ENCODE results near the gene CFAP58. TPM values are rescaled to one million over a fixed set of nuclear protein-coding genes. Genes with fewer than 3 reads are reported as not detected.
A peak's percentile ranks its signal among the peaks of the same experiment; 100 is the strongest.

The CFAP58 gene
- total and polyA plus RNA-seq, 2 of the 13 experiments (the other 11 are each of a cell fraction or from before 2014, with no cell fraction given): 0.03 TPM; not detected in 1

GRCh38 chr10:104330168-104331110, 23.2 kb upstream of the CFAP58 start:
- Histone ChIP-seq H3K4me2 (ENCODE audit: low read depth, low read length) (peak overlapping the region; percentile 79), H3K27ac (ENCODE audit: extremely low read length, insufficient read depth, low read length) (no peak overlapping the region), H3K9me3 (ENCODE audit: low read length) (no peaks in the 10 kb centered on the region), H3K4me1 (ENCODE audit: insufficient read depth, low read length) (peaks cover 61% of the 10 kb centered on the region), H3K4me3 (replicated peaks in 1 of 3; ENCODE audit: insufficient read depth in 1 of 3, low read depth in 2 of 3, low read length in 3 of 3) (peak overlapping the region in 1 of 3 experiments; percentile 27; a peak in 2 of 6 replicates), H4K20me1 (ENCODE audit: insufficient read depth, low read length) (no peaks in the 10 kb centered on the region), H3K36me3 (replicated peaks in 1 of 2; ENCODE audit: control insufficient read depth in 1 of 2, insufficient read depth in 2 of 2, low read length in 2 of 2) (no peaks in the 10 kb centered on the region; a peak in 1 of 5 replicates), H3K79me2 (ENCODE audit: insufficient read depth, low read length) (no peaks in the 10 kb centered on the region), H3K9ac (ENCODE audit: insufficient read depth, low read depth, low read length) (no peak overlapping the region), H2AFZ (ENCODE audit: low read length) (no peak overlapping the region), H3K27me3 (ENCODE audit: control insufficient read depth in 1 of 2, insufficient read depth in 2 of 2, low read length in 2 of 2) (no peaks in the 10 kb centered on the region)
- no TSS peak for BruUV-seq (replicated peaks)
- ATAC-seq: peak; percentile 78
- ChIA-PET CTCF (ENCODE audit: low intra/inter-chr PET ratio, low total read pairs) (no interaction called here), POLR2A (interaction anchor here (1.0 to 1.1 kb wide), 2 partner anchors 8 to 9 kb away, joined by 4 to 5 read pairs; partner anchors contain the start of gene ITPRIP)
- WGBS (ENCODE audit: low lambda C conversion rate): 8% methylated on average over 8 of the region's 8 CpGs
- in situ Hi-C loops (cut with HindIII; ENCODE audit: extremely low pct_ligation_motif_present, low pct_unique_long_range_greater_than_20kb): no loop called here
- intact Hi-C loops (cut with micrococcal nuclease; ENCODE audit: unreplicated experiment): loop anchor here (1.0 kb wide), 1 partner anchor 8 kb away; the partner anchor contains the start of gene ITPRIP
- DNase-seq (ENCODE audit: low spot score): peak; percentile 25
- FAIRE-seq: peak; percentile 64
- TF ChIP-seq CEBPB (IDR thresholded peaks at IDR 0.05; ENCODE audit: borderline replicate concordance, low read depth, low read length) (peak; percentile 59; the same call in 1 of the 2 replicates), YEATS2 (CRISPR knock-in tag; IDR thresholded peaks at IDR 0.05; ENCODE audit: borderline replicate concordance) (no peak), HNF4A (CRISPR knock-in tag; IDR thresholded peaks at IDR 0.05) (peak; percentile 26; the same call in 1 of the 2 replicates)

DNA sequence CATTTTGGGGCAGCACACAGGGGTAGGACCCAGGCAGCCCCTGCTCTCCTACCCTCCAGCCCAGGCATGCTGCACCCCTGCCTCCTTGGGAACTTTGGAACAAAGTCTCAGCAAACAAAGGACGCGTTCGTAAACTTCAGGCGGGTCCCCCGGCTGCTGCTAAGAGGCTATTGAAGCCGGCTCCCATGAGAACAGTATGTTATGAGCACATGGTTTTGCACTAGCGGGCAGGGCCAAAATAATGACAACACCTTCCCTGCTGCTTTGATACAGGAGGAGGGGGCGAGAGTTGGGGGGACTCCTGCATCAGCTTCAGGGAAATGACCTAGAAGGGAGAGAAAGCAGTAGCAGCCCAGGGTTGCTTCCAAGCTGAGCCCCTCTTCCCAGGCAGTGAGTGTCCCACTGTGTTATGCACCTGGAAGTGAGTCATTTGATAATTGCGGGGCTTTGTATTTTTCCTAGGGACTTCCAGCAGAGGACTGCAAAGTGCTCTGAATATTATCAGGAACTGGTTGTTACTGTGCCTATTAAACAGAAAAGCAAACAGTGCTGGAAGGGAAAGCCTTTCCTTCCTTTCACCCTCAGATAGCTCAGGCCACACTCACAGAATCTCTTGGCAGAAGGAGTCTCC, 22.3 kb upstream of the CFAP58 start:
- POLR2A ChIA-PET: no interaction called here
- CTCF ChIA-PET (ENCODE audit: low intra/inter-chr PET ratio, low total read pairs): no interaction called here
- 13% methylated on average over 8 of the region's 9 CpGs for WGBS (ENCODE audit: low lambda C conversion rate)
- Histone ChIP-seq H3K27ac (ENCODE audit: extremely low read length, insufficient read depth, low read length) (peak overlapping the region; percentile 34), H3K9ac (ENCODE audit: insufficient read depth, low read depth, low read length) (no peak overlapping the region), H3K4me1 (ENCODE audit: insufficient read depth, low read length) (peaks cover 69% of the 10 kb centered on the region), H3K36me3 (replicated peaks in 1 of 2; ENCODE audit: control insufficient read depth in 1 of 2, insufficient read depth in 2 of 2, low read length in 2 of 2) (no peaks in the 10 kb centered on the region; a peak in 1 of 5 replicates), H3K79me2 (ENCODE audit: insufficient read depth, low read length) (no peaks in the 10 kb centered on the region), H3K4me2 (ENCODE audit: low read depth, low read length) (peak overlapping the region; percentile 79), H3K27me3 (ENCODE audit: control insufficient read depth in 1 of 2, insufficient read depth in 2 of 2, low read length in 2 of 2) (no peaks in the 10 kb centered on the region), H2AFZ (ENCODE audit: low read length) (no peak overlapping the region), H3K9me3 (ENCODE audit: low read length) (no peaks in the 10 kb centered on the region), H4K20me1 (ENCODE audit: insufficient read depth, low read length) (no peaks in the 10 kb centered on the region), H3K4me3 (replicated peaks in 1 of 3; ENCODE audit: insufficient read depth in 1 of 3, low read depth in 2 of 3, low read length in 3 of 3) (peak overlapping the region in 1 of 3 experiments; percentile 27; a peak in 2 of 6 replicates)
- ATAC-seq: peak; percentile 54
- FAIRE-seq: peak; percentile 47
- in situ Hi-C loops (cut with HindIII; ENCODE audit: extremely low pct_ligation_motif_present, low pct_unique_long_range_greater_than_20kb) (no loop called here), intact Hi-C loops (cut with micrococcal nuclease; ENCODE audit: unreplicated experiment) (no loop called here)
- DNase-seq (ENCODE audit: low spot score): peak; percentile 70
- BruUV-seq (replicated peaks): no TSS peak
- TF ChIP-seq KAT8 (CRISPR knock-in tag; IDR thresholded peaks at IDR 0.05) (no peak), THYN1 (CRISPR knock-in tag; IDR thresholded peaks at IDR 0.05; ENCODE audit: borderline replicate concordance, low read depth) (no peak), GFI1 (CRISPR knock-in tag; IDR thresholded peaks at IDR 0.05; ENCODE audit: borderline replicate concordance) (no peak), ZNF382 (CRISPR knock-in tag; IDR thresholded peaks at IDR 0.05; ENCODE audit: borderline replicate concordance) (no peak), ZNF232 (CRISPR knock-in tag; IDR thresholded peaks at IDR 0.05; ENCODE audit: borderline replicate concordance) (no peak), HOXA7 (CRISPR knock-in tag; IDR thresholded peaks at IDR 0.05) (no peak), MXD4 (CRISPR knock-in tag; IDR thresholded peaks at IDR 0.05) (no peak), ATF1 (CRISPR knock-in tag; IDR thresholded peaks at IDR 0.05) (no peak), ISX (CRISPR knock-in tag; conservative IDR thresholded peaks at IDR 0.05) (no peak)
- TF ChIP-seq, protein P1, sequence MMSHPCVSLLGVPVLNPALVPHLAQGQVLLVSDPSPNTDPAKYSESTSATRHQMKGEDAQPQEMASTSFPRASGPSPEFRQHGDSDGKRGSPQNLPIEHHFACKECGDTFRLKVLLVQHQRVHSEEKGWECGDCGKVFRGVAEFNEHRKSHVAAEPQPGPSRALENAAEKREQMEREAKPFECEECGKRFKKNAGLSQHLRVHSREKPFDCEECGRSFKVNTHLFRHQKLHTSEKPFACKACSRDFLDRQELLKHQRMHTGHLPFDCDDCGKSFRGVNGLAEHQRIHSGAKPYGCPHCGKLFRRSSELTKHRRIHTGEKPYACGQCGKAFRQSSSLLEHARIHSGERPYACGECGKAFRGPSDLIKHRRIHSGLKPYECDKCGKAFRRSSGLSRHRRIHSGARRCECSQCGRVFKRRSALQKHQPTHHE (CRISPR knock-in tag; IDR thresholded peaks at IDR 0.05; ENCODE audit: borderline replicate concordance): no peak
- TF ChIP-seq, protein P2, sequence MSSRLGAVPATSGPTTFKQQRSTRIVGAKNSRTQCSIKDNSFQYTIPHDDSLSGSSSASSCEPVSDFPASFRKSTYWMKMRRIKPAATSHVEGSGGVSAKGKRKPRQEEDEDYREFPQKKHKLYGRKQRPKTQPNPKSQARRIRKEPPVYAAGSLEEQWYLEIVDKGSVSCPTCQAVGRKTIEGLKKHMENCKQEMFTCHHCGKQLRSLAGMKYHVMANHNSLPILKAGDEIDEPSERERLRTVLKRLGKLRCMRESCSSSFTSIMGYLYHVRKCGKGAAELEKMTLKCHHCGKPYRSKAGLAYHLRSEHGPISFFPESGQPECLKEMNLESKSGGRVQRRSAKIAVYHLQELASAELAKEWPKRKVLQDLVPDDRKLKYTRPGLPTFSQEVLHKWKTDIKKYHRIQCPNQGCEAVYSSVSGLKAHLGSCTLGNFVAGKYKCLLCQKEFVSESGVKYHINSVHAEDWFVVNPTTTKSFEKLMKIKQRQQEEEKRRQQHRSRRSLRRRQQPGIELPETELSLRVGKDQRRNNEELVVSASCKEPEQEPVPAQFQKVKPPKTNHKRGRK (CRISPR knock-in tag; IDR thresholded peaks at IDR 0.05): no peak
